Erythroblast (primary cell): ENCODE measurements around the gene PCDHGA2.

Experiments used
- GATA1 ChIP-seq: IDR thresholded peaks from 2 replicates; pipeline ENCODE4 v1.6.1; 2011; ENCODE audit warnings: low read depth, mild to moderate bottlenecking, control low read depth, low read length, moderate library complexity
- POLR2A ChIP-seq: IDR thresholded peaks from 2 replicates; pipeline ENCODE4 v1.6.1; 2011; ENCODE audit warnings: mild to moderate bottlenecking, low read length

DNA sequence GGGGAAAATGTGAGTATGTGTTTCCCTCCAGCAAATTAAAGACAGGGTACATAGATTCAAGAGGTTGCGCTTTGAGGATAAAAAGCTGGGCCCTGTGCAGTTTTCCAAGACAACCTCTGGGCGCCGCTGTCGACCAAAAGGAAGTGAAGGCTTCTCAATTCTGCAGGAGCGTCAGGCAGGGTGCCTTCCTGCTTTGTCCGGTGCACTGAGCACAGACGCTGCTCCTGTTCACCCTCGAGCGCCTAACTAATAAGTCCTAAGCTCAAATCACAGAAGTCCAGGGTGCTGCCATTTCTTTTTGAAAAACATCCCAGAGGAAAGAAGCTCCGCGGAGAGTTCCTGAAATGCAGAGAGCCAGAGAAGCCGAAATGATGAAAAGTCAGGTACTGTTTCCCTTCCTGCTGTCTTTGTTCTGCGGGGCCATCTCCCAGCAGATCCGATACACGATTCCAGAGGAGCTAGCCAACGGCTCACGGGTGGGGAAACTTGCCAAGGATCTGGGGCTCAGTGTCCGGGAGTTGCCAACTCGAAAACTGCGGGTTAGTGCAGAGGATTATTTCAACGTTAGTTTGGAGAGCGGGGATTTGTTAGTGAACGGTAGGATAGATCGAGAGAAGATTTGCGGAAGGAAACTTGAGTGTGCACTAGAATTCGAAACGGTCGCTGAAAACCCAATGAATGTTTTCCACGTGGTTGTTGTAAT, 11.5 kb downstream of the PCDHGA2 start, which contains the start of gene PCDHGB1:
- TF ChIP-seq POLR2A, result no peak
- no peak for TF ChIP-seq GATA1
